GM12878 (cell line): ENCODE measurements around the gene GPR62. TPM values are rescaled to one million over a fixed set of nuclear protein-coding genes. Genes with fewer than 3 reads are reported as not detected.

Experiments used
- ATAC-seq: fragments of 200-7000 bp; cut with Tn5 transposase; 3 replicates; pipeline ENCODE4 v1.9.1; 2020; ENCODE audit warnings: mild to moderate bottlenecking, moderate library complexity
- BruUV-seq: library from RNA; stranded (reverse); fragments of 400-500 nt; replicated peaks from 2 replicates; lab custom pipeline; 2021; lab: Mats Ljungman, UMichigan
- CTCF ChIA-PET: fragments of 300-600 bp; sonication (Branson Sonifier 250); formaldehyde crosslinking; extraction: SDS; loops from one replicate; lab custom pipeline; 2021; ENCODE audit warnings: inconsistent platforms; lab: Yijun Ruan, JAX
- POLR2A ChIA-PET: fragments of 350-600 bp; formaldehyde crosslinking; extraction: SDS; loops from one replicate; lab custom pipeline; 2021; ENCODE audit warnings: inconsistent platforms; lab: Charles Lee
- RAD21 ChIA-PET: fragments of 300-600 bp; sonication (Branson Sonifier 250); formaldehyde crosslinking; loops from one replicate; lab custom pipeline; 2023; ENCODE audit warnings: antibody characterized with exemption; ENCODE audit not compliant: unreplicated experiment; lab: Charles Lee
- SMC1A ChIA-PET: fragments of 300-600 bp; sonication (Branson Sonifier 250); formaldehyde crosslinking; loops from one replicate; lab custom pipeline; 2023; ENCODE audit not compliant: unreplicated experiment, uncharacterized antibody; lab: Charles Lee
- DNase-seq: peaks from one replicate; pipeline ENCODE4 v3.0.0-alpha.2; 2011; ENCODE audit warnings: low read depth, low spot score
- FAIRE-seq: peaks from 3 replicates; lab custom pipeline; 2011; peaks lifted over from hg19 to GRCh38; lab: Jason Lieb, UNC
- H2AFZ ChIP-seq: 2 replicates; pipeline ENCODE4 v1.6.0; 2011; ENCODE audit warnings: low read depth, low read length, control low read depth; ENCODE audit not compliant: control insufficient read depth
- H3K27ac ChIP-seq: 2 replicates; pipeline ENCODE4 v1.5.1; 2011; ENCODE audit warnings: control low read depth; ENCODE audit not compliant: control insufficient read depth, insufficient read depth
- H3K27me3 ChIP-seq, 2 experiments: replicated peaks in 1 of 2; 2 replicates each; pipeline versions ENCODE4 v1.6.0 to v1.6.1; 2011; ENCODE audit warnings: low read length in 1 of 2; ENCODE audit not compliant: control insufficient read depth in 2 of 2, insufficient read depth in 2 of 2
- H3K36me3 ChIP-seq, 2 experiments: 2 replicates each; pipeline ENCODE4 v1.5.1; 2011; ENCODE audit warnings: low read length in 1 of 2; ENCODE audit not compliant: control insufficient read depth in 2 of 2, insufficient read depth in 2 of 2
- H3K4me1 ChIP-seq: 2 replicates; pipeline ENCODE4 v1.6.1; 2011; ENCODE audit warnings: mild to moderate bottlenecking, low read length, moderate library complexity, mixed read lengths; ENCODE audit not compliant: control insufficient read depth, insufficient read depth
- H3K4me2 ChIP-seq: 2 replicates; pipeline ENCODE4 v1.6.0; 2011; ENCODE audit warnings: control low read depth; ENCODE audit not compliant: control insufficient read depth, insufficient read depth
- H3K4me3 ChIP-seq: fragments of 200-600 bp; sonication (generic); 2 replicates; pipeline ENCODE4 v1.5.1; 2016
- H3K79me2 ChIP-seq: 2 replicates; pipeline ENCODE4 v1.6.0; 2011; ENCODE audit warnings: low read length; ENCODE audit not compliant: control insufficient read depth, insufficient read depth
- H3K9ac ChIP-seq: 2 replicates; pipeline ENCODE4 v1.8.0; 2011; ENCODE audit warnings: low read length, control low read depth, mixed read lengths; ENCODE audit not compliant: control insufficient read depth, insufficient read depth
- H3K9me3 ChIP-seq: replicated peaks from 3 replicates; pipeline ENCODE4 v1.5.1; 2011; ENCODE audit warnings: mild to moderate bottlenecking, low read length; ENCODE audit not compliant: control insufficient read depth, insufficient read depth
- H4K20me1 ChIP-seq: 2 replicates; pipeline ENCODE4 v1.6.0; 2011; ENCODE audit not compliant: control insufficient read depth, insufficient read depth
- BACH1 ChIP-seq: fragments of 450-650 bp; IDR thresholded peaks from 2 replicates; pipeline ENCODE4 v1.6.1; 2017; ENCODE audit warnings: mild to moderate bottlenecking, borderline replicate concordance
- TCF12 ChIP-seq: IDR thresholded peaks from 2 replicates; pipeline ENCODE4 v1.6.1; 2011; ENCODE audit warnings: low read depth, mild to moderate bottlenecking, low read length
- WGBS: methylation state at CpG from one replicate; pipeline ENCODE4 v1.1.6; 2016; ENCODE audit warnings: low lambda C conversion rate; ENCODE audit not compliant: insufficient replicate concordance, insufficient coverage; ENCODE audit errors: missing lambda C conversion rate; 5-methylcytosine and 5-hydroxymethylcytosine counted together
- in situ Hi-C: fragments of 300-500 bp; cut with MboI; formaldehyde crosslinking; loops from 9 replicates; pipeline ENCODE4 v1.14.3; 2018; ENCODE audit warnings: mixed read lengths
- intact Hi-C: fragments of 100-400 bp; cut with micrococcal nuclease; formaldehyde crosslinking; loops from one replicate; pipeline ENCODE4 v1.14.2; 2022; ENCODE audit not compliant: unreplicated experiment
- polyA plus RNA-seq, 11 experiments: library from polyadenylated mRNA; depleted of rRNA in 4 of 11; unstranded in 6 of 11; stranded (reverse) in 5 of 11; fragments of >200 nt; fragmentation: Nextera tagmentation in 4 of 11; fragmentation: Illumina TruSeq in 1 of 11; extraction: Ambion mirVana in 4 of 11; extraction: Trizol in 1 of 11; gene quantifications; 1 replicate in 1 of 11; 2 replicates in 10 of 11; pipeline versions ENCODE4 v1.2.1 to v1.2.3, GENCODE V29; 2011 to 2016; ENCODE audit warnings: inconsistent platforms in 2 of 11, missing spikeins in 2 of 11, low read depth in 1 of 11
- total RNA-seq, 4 experiments: library from RNA; depleted of rRNA in 3 of 4; stranded (reverse); fragments of >200 nt in 3 of 4; fragmentation: Illumina TruSeq in 1 of 4; extraction: Trizol in 1 of 4; gene quantifications; 2 replicates each; pipeline versions ENCODE4 v1.2.1 to v1.2.3, GENCODE V29; 2013 to 2021
- TF ChIP-seq, protein P1 (sequence below): IDR thresholded peaks from 2 replicates; pipeline ENCODE4 v1.6.1; 2012; ENCODE audit warnings: mild to moderate bottlenecking, low read depth, low read length

The GPR62 gene
- total and polyA plus RNA-seq, 10 of the 15 experiments (the other 5 are each of a cell fraction or from before 2014, with no cell fraction given), result not detected

DNA sequence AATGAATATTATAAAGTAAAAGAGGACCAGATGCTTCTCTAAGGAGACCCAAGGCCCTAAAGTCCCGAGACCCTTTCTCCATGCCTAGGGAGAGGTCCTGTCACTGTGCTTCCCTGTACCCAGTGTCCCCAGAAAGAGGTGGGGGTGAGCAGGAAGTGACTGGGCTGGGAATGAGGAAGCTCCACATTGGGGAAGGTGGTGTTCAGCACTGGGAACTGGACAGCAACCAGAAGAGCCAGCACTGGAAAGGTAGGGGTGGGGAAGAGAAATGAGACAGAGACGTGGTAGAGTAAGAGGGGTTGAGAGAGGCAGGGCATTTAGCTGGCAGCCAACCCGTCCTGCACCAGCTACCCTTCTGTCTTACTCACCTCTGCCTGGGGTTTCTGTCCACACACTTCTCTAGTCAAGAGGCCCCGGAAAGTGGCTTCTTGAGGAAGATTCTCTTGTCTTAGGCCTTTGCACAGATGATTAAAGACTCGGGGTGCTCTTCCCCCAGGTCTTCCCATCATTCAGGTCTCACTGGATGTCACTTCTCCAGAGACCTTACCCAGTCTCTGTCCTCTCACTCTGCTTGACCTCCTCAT, 25.7 kb upstream of the GPR62 start:
- no peak for ATAC-seq
- H3K27me3 ChIP-seq, result no peaks in the 10 kb centered on the region
- peaks cover 0 to 17% of the 10 kb centered on the region in 2 experiments for H3K36me3 ChIP-seq
- POLR2A ChIA-PET, result no interaction called here
- RAD21 ChIA-PET, result no interaction called here
- CTCF ChIA-PET, result no interaction called here
- H3K27ac ChIP-seq, result no peak overlapping the region
- no TSS peak for BruUV-seq
- DNase-seq, result no peak
- H4K20me1 ChIP-seq, result no peaks in the 10 kb centered on the region
- TF ChIP-seq, protein P1, sequence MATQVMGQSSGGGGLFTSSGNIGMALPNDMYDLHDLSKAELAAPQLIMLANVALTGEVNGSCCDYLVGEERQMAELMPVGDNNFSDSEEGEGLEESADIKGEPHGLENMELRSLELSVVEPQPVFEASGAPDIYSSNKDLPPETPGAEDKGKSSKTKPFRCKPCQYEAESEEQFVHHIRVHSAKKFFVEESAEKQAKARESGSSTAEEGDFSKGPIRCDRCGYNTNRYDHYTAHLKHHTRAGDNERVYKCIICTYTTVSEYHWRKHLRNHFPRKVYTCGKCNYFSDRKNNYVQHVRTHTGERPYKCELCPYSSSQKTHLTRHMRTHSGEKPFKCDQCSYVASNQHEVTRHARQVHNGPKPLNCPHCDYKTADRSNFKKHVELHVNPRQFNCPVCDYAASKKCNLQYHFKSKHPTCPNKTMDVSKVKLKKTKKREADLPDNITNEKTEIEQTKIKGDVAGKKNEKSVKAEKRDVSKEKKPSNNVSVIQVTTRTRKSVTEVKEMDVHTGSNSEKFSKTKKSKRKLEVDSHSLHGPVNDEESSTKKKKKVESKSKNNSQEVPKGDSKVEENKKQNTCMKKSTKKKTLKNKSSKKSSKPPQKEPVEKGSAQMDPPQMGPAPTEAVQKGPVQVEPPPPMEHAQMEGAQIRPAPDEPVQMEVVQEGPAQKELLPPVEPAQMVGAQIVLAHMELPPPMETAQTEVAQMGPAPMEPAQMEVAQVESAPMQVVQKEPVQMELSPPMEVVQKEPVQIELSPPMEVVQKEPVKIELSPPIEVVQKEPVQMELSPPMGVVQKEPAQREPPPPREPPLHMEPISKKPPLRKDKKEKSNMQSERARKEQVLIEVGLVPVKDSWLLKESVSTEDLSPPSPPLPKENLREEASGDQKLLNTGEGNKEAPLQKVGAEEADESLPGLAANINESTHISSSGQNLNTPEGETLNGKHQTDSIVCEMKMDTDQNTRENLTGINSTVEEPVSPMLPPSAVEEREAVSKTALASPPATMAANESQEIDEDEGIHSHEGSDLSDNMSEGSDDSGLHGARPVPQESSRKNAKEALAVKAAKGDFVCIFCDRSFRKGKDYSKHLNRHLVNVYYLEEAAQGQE, result peak; percentile 86
- TF ChIP-seq TCF12 (no peak), BACH1 (no peak)
- TF ChIP-seq, all 136 proteins: peak for 1
- Histone ChIP-seq H3K9ac (no peak overlapping the region), H3K4me3 (no peak overlapping the region), H3K4me1 (no peaks in the 10 kb centered on the region), H2AFZ (no peak overlapping the region), H3K4me2 (no peak overlapping the region), H3K9me3 (no peaks in the 10 kb centered on the region), H3K79me2 (no peaks in the 10 kb centered on the region)
- 55% methylated on average over 5 of the region's 5 CpGs for WGBS
- SMC1A ChIA-PET, result no interaction called here
- no peak for FAIRE-seq
- in situ Hi-C loops (no loop called here), intact Hi-C loops (no loop called here)
